Endometrial microvascular endothelial cells (primary cell): Measurements from ENCODE around the gene BCOR. TPM values are rescaled to one million over a fixed set of nuclear protein-coding genes. Genes with fewer than 3 reads are reported as not detected.

Source experiments
- in situ Hi-C: cut with HindIII; loops from 2 replicates; pipeline ENCODE4 v1.10.0; 2017; ENCODE audit warnings: low sequenced_read_pairs, low pct_unique_long_range_greater_than_20kb; ENCODE audit errors: inconsistent ontology term
- total RNA-seq: library from RNA; depleted of rRNA; stranded (reverse); fragments of >200 nt; gene quantifications from one replicate; pipeline ENCODE4 v1.2.3, GENCODE V29; 2015; ENCODE audit errors: inconsistent ontology term

Gene BCOR
- total RNA-seq, 1 donor from 2014 or later, result 14.9 TPM

DNA sequence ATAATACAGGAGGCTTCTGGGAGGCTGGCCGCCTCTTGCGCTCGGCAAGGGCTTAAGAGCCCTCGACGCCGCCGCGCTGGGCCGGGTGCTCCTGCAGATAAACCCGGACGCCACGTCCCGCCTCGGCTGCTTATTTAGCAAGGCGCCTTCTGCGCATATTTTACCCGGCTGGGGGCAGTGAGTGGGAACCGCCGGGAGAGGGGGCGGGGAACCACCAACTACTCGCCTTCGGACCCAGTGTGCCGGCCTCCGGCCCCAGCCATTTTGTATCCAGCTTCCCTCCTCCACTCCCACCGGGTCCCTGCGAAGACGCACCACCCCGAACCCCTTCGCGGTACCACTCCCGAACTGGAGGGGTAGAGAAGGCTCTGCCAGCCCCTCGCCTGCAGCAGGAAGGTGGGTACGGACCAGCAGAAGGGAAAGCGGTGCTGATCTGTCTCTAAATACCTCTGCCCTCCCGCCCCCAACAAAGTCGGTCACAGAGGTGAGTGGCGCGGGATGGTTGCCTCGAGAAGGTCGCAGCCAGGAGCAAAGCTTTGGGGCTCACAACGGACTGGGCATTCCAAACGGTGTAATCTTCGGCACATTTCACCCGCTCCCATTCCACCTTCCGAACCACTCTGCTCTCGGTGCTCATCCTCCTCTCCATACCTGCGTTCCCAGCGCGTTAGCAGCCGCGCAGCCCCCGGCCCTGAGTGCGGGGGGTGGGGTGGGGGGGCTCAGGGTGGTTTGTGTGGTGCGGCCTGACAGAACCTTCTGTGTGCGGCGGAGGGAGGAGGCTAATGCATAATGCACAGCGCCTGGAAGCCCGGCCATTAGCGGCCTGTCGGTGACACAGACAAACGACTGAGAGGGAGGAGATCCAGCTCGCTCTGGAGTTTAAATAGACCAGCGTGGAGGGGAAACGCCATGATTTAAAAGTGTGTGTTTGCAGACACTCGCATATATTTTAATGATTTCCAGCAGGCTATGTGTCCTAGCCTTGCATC, 4.9 kb upstream of the BCOR start:
- in situ Hi-C loops, result loop anchor here (25.0 kb wide), 1 partner anchor 365 kb away; no protein-coding TSS in a partner anchor

GRCh38 chrX:40101430-40101802, 3.7 kb upstream of the BCOR start:
- in situ Hi-C loops, result loop anchor here (25.0 kb wide), 1 partner anchor 364 kb away; no protein-coding TSS in a partner anchor

- in situ Hi-C loops, result loop anchor here (25.0 kb wide), 1 partner anchor 363 kb away; no protein-coding TSS in a partner anchor
These were observed 3.0 kb upstream of the BCOR start for GRCh38 chrX:40100537-40101429.

DNA sequence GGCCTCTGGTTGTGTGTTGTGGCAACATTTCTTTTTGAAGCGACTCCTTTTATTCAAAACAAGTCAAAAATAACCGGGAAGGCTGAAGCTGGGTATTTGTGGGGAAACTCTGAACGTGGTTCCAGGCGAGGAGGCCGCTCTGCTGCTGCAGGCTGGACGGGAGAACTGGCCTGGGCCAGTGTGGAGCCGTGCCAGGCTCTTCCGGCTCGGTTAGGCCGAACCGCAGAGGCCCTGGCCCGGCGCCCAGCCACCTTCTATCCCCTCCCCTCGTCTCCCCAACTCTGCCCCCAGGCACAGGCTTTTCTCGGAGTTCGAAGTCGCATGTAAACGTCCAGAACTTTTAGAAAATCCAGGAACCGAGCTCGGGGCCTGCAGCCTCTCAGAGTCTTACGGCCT, 2.4 kb upstream of the BCOR start:
- in situ Hi-C loops, result loop anchor here (25.0 kb wide), 1 partner anchor 363 kb away; no protein-coding TSS in a partner anchor

DNA sequence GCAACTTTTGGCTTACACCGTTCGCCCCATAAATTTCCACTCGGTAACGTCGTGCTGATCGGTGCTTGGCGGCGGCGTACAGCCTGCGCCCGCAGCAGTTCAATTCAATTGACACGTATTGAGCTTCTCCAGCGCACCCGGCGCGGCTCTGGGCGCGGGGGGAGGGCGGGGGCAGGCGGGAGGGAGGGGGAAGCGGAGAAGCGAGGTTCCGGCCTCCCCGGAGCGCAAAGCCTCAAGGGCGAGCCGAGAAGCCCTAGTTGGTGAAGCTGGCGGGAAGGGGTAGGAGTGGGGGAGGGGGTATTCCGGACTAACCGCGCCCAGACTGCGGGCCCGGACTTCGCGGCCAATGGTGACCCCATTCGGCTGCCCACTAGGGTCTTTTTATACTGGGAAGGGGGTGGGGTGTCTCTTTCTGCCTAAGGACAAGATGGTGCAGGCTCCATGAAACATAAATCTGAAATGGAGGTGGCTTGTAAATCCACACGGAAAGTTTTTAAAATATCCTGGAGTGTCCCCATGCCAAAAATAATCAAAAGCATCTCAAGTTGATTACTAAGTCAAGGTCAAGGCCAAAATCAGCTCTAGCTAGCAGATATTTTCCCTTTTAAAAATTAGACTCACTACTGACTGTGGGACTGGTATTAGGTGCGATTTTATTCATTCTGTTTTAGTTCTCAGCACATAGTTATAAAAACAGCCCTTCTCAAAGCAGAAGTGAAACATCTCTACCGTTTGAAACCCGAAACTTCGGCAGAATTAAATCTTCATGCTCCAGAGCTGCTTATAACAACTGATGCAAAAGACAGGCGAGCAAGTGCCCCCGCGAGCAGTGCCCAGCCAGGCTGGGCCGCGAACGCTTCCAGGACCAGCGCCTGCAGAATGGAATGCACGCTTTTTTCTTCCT, 1.5 kb upstream of the BCOR start:
- in situ Hi-C loops, result no loop called here

- in situ Hi-C loops, result no loop called here
These were observed 701 bp upstream of the BCOR start for GRCh38 chrX:40098264-40099054.

DNA sequence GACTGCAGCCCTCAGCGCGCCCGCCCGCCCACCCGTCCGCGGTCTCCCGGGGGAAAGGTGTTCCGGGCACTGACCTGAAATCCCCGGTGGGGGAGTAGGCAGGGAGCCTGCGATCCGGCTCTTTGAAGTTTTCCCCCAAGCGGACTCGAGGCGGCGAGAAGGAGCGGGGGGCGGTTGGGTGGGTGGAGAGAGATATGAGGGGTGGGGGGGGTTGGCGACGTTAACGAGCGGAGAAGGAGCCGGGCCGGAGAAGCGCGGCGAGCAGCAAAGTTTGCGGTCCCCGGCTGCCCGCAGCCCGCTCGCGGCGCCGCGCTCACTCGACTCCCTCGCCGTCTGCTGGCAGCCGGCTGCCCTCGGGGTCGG, 636 bp downstream of the BCOR start:
- in situ Hi-C loops, result no loop called here

- in situ Hi-C loops, result no loop called here
These were observed 1.2 kb downstream of the BCOR start for GRCh38 chrX:40096395-40097091.

- in situ Hi-C loops, result no loop called here
These were observed 2.0 kb downstream of the BCOR start for GRCh38 chrX:40095583-40096394.

- in situ Hi-C loops, result no loop called here
These were observed 2.7 kb downstream of the BCOR start for GRCh38 chrX:40094900-40095582.

GRCh38 chrX:40094041-40094899, 3.5 kb downstream of the BCOR start:
- in situ Hi-C loops, result no loop called here

DNA sequence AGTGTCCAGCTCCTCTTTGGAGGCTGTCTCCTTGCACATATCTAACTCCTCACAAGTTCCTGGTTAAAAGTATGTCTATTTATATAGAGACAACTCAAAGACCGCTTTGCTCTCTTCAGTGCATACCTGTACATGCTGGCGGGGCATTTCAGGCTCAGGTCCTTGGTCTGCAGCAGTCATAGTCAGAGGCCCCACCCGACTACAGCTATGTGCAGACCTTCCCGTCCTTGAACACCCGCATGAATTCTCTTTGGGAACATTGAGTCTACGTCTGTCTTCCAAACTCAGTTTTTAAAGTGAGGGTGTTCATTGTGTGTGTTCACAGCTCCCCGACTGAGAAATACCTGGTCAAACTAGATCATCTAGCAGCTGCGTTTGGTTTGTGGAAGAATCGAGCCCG, 4.2 kb downstream of the BCOR start:
- in situ Hi-C loops, result no loop called here

DNA sequence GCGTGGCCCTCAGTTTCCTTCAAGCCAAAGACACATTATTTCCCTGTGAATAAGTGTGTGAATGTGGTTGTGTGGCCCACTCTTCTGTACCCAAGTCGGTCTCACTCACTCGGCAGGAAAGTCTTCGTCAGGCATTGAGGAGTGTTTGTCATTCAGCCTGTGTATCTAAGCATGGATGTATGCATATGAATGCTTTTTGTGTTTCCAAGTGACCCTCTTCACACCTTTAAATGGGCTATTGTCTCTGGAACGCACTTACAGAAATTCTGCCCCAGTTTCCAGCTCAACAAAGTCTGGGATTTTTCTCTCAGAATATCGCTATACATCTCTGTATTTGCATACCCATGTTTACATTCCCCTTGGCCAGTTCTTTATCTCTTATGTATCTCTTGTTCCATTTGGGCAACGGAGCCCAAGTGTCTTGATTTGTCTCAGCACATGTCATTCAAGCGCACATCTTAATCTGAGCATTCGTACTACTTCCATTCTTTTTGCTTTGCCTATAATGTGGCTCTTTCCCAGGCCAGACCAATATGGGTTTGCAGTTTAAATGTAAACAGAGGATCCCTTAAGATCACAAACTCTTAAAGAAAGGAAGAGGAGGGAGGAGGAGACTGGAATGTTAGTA, 4.8 kb downstream of the BCOR start:
- in situ Hi-C loops, result no loop called here

DNA sequence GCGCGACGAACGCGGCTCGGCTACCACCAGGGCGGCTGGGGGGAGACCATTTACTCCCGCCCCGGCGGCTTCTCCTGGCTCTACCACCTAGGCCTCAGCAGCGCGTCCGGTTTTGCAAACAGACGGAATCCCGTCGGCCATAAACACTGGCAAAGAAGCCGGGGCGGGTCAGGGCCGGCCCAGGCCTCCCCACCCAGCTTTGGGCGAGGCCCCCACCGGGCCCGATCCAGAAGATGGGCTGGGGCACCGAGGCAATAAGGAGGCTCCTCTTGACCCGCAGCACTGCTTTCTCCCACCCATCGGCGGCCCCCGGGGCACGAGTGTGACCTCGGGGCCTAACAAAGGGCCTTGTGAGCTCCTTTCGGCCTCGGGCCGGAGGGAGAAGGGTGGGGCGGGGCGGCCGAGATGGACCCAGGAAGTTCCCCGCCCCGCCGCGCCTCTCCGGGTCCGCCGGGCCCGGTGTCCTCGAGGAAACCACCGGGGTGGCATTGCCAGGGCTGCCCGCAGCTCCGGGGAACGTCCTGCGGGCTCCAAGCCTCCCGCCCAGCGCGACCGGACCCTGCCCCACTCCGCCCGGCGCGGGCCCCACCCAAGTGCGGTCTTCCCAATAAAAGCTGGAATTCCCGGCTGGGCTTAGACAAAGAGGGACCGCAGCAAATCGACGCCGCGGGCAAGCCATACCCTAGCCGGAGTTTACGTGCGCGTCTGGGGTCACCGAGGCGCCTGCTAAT, 5.9 kb downstream of the BCOR start:
- in situ Hi-C loops, result no loop called here
